ENCODE results near the gene PIEZO1. TPM values are rescaled to one million over a fixed set of nuclear protein-coding genes. Genes with fewer than 3 reads are reported as not detected.

PIEZO1 gene
- total and polyA plus RNA-seq, 9 of the 15 experiments (the other 6 are each of a cell fraction or from before 2014, with no cell fraction given), result 3.6 to 432 (median 131) TPM

DNA sequence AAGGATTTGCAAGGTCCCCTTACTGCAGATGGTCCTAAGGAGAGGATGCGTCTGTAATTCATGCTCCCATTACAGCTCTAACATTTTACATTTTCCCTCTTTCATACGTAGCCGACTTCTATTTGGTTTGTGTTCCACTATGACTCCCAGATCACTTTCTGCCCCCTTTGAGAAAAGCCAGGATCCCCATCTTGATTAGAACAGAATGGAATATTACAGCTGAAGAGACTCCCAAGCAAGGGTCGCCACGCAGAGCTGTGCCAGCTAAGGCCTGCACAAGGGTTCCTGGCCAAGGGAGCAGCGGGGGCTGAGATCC, 15.2 kb upstream of the PIEZO1 start (continued):
- TF ChIP-seq HDAC8 (tag; IDR thresholded peaks at IDR 0.05), result no peak
- no peak for TF ChIP-seq ZC3H8 (IDR thresholded peaks at IDR 0.05)
- TF ChIP-seq NEUROD1 (IDR thresholded peaks at IDR 0.05; ENCODE audit: borderline replicate concordance, low read depth, low read length, partially characterized antibody), result no peak
- TF ChIP-seq SNIP1 (IDR thresholded peaks at IDR 0.05; ENCODE audit: low read depth), result no peak
- TF ChIP-seq HSF4 (CRISPR knock-in tag; IDR thresholded peaks at IDR 0.05; ENCODE audit: borderline replicate concordance), result no peak
- no peak for TF ChIP-seq ZNF395 (CRISPR knock-in tag; IDR thresholded peaks at IDR 0.05)
- TF ChIP-seq SP2 (IDR thresholded peaks at IDR 0.05; ENCODE audit: extremely low read depth, low read depth, low read length, poor library complexity, severe bottlenecking), result no peak
- no peak for TF ChIP-seq CBFA2T3 (IDR thresholded peaks at IDR 0.05)
- TF ChIP-seq TRIM28 (IDR thresholded peaks at IDR 0.05), result no peak
- no peak for TF ChIP-seq ZSCAN32 (CRISPR knock-in tag; IDR thresholded peaks at IDR 0.05)
- TF ChIP-seq, protein P1, sequence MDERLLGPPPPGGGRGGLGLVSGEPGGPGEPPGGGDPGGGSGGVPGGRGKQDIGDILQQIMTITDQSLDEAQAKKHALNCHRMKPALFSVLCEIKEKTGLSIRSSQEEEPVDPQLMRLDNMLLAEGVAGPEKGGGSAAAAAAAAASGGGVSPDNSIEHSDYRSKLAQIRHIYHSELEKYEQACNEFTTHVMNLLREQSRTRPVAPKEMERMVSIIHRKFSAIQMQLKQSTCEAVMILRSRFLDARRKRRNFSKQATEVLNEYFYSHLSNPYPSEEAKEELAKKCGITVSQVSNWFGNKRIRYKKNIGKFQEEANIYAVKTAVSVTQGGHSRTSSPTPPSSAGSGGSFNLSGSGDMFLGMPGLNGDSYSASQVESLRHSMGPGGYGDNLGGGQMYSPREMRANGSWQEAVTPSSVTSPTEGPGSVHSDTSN (CRISPR knock-in tag; IDR thresholded peaks at IDR 0.05; ENCODE audit: low read depth), result no peak
- TF ChIP-seq, protein P1 (tag; conservative IDR thresholded peaks at IDR 0.05; ENCODE audit: low read depth), result no peak
- no peak for TF ChIP-seq E4F1 (CRISPR knock-in tag; IDR thresholded peaks at IDR 0.05; ENCODE audit: borderline replicate concordance)
- no peak for TF ChIP-seq CCAR2 (IDR thresholded peaks at IDR 0.05; ENCODE audit: low read depth, low read length)
- no peak for TF ChIP-seq ZFP30 (CRISPR knock-in tag; IDR thresholded peaks at IDR 0.05; ENCODE audit: borderline replicate concordance)
- TF ChIP-seq COPS2 (conservative IDR thresholded peaks at IDR 0.05), result no peak
- TF ChIP-seq ZNF184 (CRISPR knock-in tag; IDR thresholded peaks at IDR 0.05), result no peak
- no peak for TF ChIP-seq HNRNPLL (IDR thresholded peaks at IDR 0.05; ENCODE audit: low read depth, low read length, poor library complexity, severe bottlenecking)
- TF ChIP-seq POLR2B (IDR thresholded peaks at IDR 0.05; ENCODE audit: low read depth, partially characterized antibody), result peak; percentile 35
- no peak for TF ChIP-seq TCF3 (CRISPR knock-in tag; IDR thresholded peaks at IDR 0.05)
- TF ChIP-seq ZBTB34 (CRISPR knock-in tag; IDR thresholded peaks at IDR 0.05), result no peak
- no peak for TF ChIP-seq ZNF217 (CRISPR knock-in tag; IDR thresholded peaks at IDR 0.05)
